ENCODE results near the gene PLA2G2C. TPM values are rescaled to one million over a fixed set of nuclear protein-coding genes. Genes with fewer than 3 reads are reported as not detected.

Gene PLA2G2C
- total RNA-seq, 2 donors from 2014 or later = 0.27 TPM; not detected in 1

DNA sequence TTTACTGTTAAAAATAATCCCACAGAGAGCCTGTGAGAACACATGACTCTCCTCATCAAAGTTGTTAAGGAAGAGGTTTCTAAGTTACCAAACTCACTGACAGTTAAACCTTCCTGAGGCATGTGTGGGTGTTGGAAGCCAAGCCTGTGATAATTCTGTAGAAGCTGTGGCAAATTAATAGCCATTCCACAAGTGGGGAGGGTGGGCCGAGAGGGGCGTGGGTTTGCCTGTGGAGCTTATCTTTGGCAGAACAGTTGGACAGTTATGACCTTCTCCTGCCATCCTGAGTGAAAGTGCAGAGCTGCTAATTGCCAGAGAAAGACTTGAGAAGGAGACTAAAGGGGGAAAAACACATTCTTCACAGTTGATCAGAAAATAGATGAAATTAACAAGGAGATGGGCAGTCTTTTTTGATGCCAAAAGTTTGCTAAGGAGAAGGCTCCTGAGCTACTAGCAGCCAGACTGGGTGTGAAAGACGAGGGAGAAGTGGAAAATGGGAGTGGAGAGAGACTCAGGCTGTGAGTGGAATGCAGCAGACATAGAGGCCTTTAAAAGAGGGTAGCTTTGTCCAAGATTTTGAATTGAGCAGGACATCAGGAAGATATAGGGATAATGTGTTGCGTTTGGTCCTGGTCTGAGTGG is 1.6 kb upstream of the PLA2G2C start:
- Histone ChIP-seq H3K9me3 (no peaks in the 10 kb centered on the region), H3K36me3 (no peaks in the 10 kb centered on the region), H3K4me3 (no peak overlapping the region), H3K4me1 (peaks cover 8% of the 10 kb centered on the region), H3K27me3 (no peaks in the 10 kb centered on the region), H3K27ac (peak overlapping the region; percentile 58), H3K9ac (ENCODE audit: low read depth in 2 of 2, low read length in 2 of 2) (no peak overlapping the region)
- TF ChIP-seq, protein P1, sequence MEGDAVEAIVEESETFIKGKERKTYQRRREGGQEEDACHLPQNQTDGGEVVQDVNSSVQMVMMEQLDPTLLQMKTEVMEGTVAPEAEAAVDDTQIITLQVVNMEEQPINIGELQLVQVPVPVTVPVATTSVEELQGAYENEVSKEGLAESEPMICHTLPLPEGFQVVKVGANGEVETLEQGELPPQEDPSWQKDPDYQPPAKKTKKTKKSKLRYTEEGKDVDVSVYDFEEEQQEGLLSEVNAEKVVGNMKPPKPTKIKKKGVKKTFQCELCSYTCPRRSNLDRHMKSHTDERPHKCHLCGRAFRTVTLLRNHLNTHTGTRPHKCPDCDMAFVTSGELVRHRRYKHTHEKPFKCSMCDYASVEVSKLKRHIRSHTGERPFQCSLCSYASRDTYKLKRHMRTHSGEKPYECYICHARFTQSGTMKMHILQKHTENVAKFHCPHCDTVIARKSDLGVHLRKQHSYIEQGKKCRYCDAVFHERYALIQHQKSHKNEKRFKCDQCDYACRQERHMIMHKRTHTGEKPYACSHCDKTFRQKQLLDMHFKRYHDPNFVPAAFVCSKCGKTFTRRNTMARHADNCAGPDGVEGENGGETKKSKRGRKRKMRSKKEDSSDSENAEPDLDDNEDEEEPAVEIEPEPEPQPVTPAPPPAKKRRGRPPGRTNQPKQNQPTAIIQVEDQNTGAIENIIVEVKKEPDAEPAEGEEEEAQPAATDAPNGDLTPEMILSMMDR (IDR thresholded peaks at IDR 0.05) = no peak
- intact Hi-C loops (cut with DNase I) = no loop called here
- DNase-seq = no peak

DNA sequence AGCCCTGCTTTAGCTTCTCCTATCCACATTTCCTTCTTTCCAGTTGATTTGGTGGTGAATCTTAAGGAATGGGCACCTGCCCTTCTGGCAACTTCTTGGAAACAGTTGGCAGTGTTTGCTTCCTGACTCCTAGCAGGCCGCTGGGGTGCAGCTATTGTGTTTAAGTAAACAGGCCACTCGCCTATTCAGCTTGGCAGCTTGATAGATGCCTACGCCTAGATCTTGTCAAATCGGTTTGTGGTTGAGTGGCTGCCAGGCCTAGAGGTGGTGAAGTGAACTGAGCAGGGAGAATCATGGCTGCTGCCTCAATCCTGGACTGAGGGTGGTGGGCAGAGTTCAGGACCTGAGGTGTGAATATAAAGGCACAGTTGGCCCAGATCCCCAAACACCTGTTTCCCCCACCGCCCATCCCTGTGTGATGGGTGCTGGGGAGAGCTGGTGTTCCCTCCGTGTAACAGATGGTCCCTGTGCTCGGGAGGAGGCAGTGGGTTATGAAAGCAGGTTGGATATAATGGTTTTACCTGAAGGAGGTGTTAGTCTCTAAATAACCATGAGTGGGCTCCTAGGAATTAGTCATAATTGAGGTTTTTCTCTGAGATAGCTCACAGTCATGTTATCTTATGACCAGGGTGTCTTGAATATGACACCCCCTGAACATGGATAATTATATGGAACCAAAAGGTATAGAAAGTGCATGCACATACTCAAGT is 940 bp upstream of the PLA2G2C start:
- Histone ChIP-seq H3K27ac (peak overlapping the region; percentile 58), H3K9ac (ENCODE audit: low read depth in 2 of 2, low read length in 2 of 2) (peak overlapping the region in 1 of 2 donors; percentile 79), H3K9me3 (no peaks in the 10 kb centered on the region), H3K36me3 (no peaks in the 10 kb centered on the region), H3K4me1 (peaks cover 8% of the 10 kb centered on the region), H3K27me3 (no peaks in the 10 kb centered on the region), H3K4me3 (no peak overlapping the region)
- DNase-seq = peak; percentile 83
- TF ChIP-seq, protein P1 (IDR thresholded peaks at IDR 0.05) = no peak
- intact Hi-C loops (cut with DNase I) = no loop called here

DNA sequence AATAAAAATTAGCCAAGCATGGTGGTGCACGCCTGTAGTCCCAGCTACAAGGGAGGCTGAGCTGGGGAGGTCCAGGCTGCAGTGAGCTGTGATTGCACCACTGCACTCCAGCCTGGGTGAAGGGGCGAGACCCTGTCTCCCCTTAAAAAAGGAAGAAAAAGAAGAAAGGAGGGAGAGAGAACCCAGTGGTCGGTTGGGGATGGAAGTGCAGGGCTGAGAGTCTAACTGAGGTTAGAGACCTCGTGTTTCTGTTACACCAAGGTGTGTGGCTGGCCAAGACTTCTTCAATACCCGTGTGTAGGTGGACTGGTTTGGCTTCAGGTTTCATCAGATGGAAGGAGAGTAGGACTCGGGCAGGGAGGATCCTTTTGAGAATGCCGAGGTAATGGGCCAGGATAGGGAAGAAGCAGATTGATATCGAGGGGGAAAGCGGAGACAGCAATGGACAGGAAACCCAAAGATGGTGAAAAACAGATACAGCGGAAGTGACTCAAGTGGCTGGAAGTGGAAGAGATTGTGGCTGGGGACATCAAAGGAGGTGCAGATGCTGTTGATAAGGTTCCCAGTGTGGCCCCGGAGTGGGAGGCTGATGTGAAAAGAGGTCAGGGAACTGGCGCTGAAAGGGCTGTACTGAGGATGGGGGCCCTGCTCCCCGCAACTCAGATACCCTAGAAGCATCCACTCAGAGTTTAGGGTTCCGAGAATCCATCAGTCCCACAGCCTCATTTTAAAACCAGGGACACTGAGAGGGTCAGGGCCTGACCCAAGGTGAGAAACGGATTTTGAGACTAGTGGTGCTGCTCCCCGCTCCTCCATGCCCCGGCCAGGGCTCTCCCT is 1.1 kb downstream of the PLA2G2C start:
- Histone ChIP-seq H3K9ac (ENCODE audit: low read depth in 2 of 2, low read length in 2 of 2) (no peak overlapping the region), H3K4me3 (peak overlapping the region; percentile 45), H3K27ac (peak overlapping the region; percentile 58), H3K27me3 (no peaks in the 10 kb centered on the region), H3K9me3 (no peaks in the 10 kb centered on the region), H3K4me1 (peaks cover 8% of the 10 kb centered on the region), H3K36me3 (no peaks in the 10 kb centered on the region)
- no peak for DNase-seq
- intact Hi-C loops (cut with DNase I) = no loop called here
- TF ChIP-seq, protein P1 (IDR thresholded peaks at IDR 0.05) = no peak

DNA sequence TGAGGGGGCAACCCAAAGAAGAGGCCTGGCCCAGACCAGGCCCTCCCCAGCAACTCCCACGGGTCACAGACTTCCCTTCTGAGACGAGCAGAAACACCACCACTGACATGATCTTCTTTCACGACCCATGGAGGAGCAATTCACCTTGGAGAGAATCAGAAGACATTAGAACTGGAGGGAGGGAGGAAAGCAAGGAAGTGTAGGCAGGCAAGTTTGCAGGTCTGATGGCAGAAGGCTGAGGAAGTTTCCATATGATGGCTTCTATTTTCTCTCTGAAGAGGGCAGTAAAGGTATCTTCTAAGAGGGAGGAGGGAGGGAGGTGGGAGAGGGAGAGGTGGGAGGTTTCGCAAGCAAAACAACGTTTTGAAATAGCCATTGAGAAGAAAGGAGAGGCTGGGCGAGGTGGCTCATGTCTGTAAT is 1.8 kb downstream of the PLA2G2C start:
- DNase-seq = no peak
- intact Hi-C loops (cut with DNase I) = no loop called here
- TF ChIP-seq, protein P1 (IDR thresholded peaks at IDR 0.05) = no peak
- no peaks in the 10 kb centered on the region for H3K9me3 ChIP-seq
- H3K4me3 ChIP-seq = no peak overlapping the region
- H3K27me3 ChIP-seq = no peaks in the 10 kb centered on the region
- H3K9ac ChIP-seq (ENCODE audit: low read depth in 2 of 2, low read length in 2 of 2) = no peak overlapping the region
- H3K36me3 ChIP-seq = no peaks in the 10 kb centered on the region
- no peak overlapping the region for H3K27ac ChIP-seq
- peaks cover 8% of the 10 kb centered on the region for H3K4me1 ChIP-seq

DNA sequence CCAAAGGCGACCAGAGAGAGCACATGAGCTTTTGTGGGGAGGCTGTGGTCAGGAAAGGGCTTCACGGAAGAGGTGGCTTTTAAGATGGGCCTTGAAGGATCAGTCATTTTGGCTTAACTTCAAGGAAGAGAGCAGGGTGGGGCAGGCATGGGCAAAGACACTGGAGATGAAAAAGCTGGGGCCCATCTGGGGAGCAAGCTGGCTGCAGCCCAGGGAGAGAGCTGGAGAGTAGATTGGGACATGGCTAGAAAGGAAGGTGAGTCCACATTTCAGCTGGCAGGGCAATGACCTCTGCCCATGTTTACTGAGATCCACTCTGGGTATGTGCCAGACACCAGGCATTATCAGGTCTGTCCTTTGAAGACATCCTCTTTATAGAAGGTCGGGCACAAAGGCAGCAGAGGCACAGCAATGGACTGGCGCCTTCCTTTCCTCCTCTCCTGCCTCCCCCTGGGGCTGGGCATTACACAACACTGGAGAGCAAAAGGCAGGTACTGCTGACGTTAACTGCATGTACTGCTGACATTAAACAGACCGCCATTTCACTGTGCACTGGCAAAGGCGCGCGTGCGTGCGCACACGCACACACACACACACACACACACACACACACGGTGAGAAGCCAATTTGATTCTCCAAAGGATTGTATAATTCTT is 2.6 kb downstream of the PLA2G2C start:
- TF ChIP-seq, protein P1 (IDR thresholded peaks at IDR 0.05) = no peak
- H3K4me1 ChIP-seq = peaks cover 8% of the 10 kb centered on the region
- no peak overlapping the region for H3K4me3 ChIP-seq
- H3K27me3 ChIP-seq = no peaks in the 10 kb centered on the region
- H3K36me3 ChIP-seq = no peaks in the 10 kb centered on the region
- H3K9ac ChIP-seq (ENCODE audit: low read depth in 2 of 2, low read length in 2 of 2) = peak overlapping the region in 1 of 2 donors; percentile 23
- no peaks in the 10 kb centered on the region for H3K9me3 ChIP-seq
- no peak for DNase-seq
- intact Hi-C loops (cut with DNase I) = no loop called here
- H3K27ac ChIP-seq = no peak overlapping the region

Measured in colonic mucosa (tissue), 4 donors.